Stomach (tissue), 9 donors: ENCODE data around the gene TRIM59. TPM values are rescaled to one million over a fixed set of nuclear protein-coding genes. Genes with fewer than 3 reads are reported as not detected.

Experiments used
- DNase-seq, 2 donors: peaks; one replicate each; pipeline versions ENCODE4 v3.0.0 to v3.0.0-alpha.2; 2013 to 2019
- H3K27ac ChIP-seq, 5 donors: fragments of 200-600 bp in 4 of 5; sonication (generic) in 4 of 5; one replicate each; pipeline ENCODE4 v1.5.1; 2013 to 2019; ENCODE audit warnings: mild to moderate bottlenecking in 1 of 5, moderate library complexity in 1 of 5
- H3K27me3 ChIP-seq, 3 donors: fragments of 200-600 bp; sonication (generic); one replicate each; pipeline ENCODE4 v1.5.1; 2017 to 2019; ENCODE audit warnings: mixed run types in 1 of 3
- H3K36me3 ChIP-seq, 4 donors: fragments of 200-600 bp; sonication (generic); 1 replicate in 3 of 4; 2 replicates in 1 of 4; pipeline ENCODE4 v1.5.1; 2016 to 2019
- H3K4me1 ChIP-seq, 4 donors: fragments of 200-600 bp; sonication (generic); one replicate each; pipeline ENCODE4 v1.5.1; 2016 to 2019
- H3K4me3 ChIP-seq, 4 donors: fragments of 200-600 bp; sonication (generic) in 3 of 4; one replicate each; pipeline ENCODE4 v1.5.1; 2016 to 2019; ENCODE audit warnings: mild to moderate bottlenecking in 1 of 4
- H3K9me3 ChIP-seq, 4 donors: fragments of 200-600 bp; sonication (generic); one replicate each; pipeline ENCODE4 v1.5.1; 2016 to 2019
- EP300 ChIP-seq: sonication (generic); formaldehyde crosslinking; IDR thresholded peaks from one replicate; pipeline ENCODE4 v1.6.1; 2017; ENCODE audit warnings: antibody characterized with exemption
- POLR2A ChIP-seq, 4 donors: fragments of 450-650 bp; IDR thresholded peaks; one replicate each; pipeline ENCODE4 v1.6.1; 2016; ENCODE audit warnings: antibody characterized with exemption in 4 of 4, control low read depth in 2 of 4, mild to moderate bottlenecking in 1 of 4, moderate library complexity in 1 of 4
- POLR2AphosphoS5 ChIP-seq, 3 donors: sonication (generic); formaldehyde crosslinking; IDR thresholded peaks; one replicate each; pipeline ENCODE4 v1.6.1; 2016; ENCODE audit warnings: antibody characterized with exemption in 3 of 3
- WGBS, 5 donors: extraction: QIAGEN DNeasy Blood & Tissue Kit in 3 of 5; methylation state at CpG; one replicate each; pipeline versions ENCODE4 v1.1.5 to v1.1.7; 2013 to 2018; 5-methylcytosine and 5-hydroxymethylcytosine counted together
- intact Hi-C: fragments of 100-400 bp; cut with DNase I; formaldehyde crosslinking; loops from one replicate; pipeline ENCODE4 v1.15.1; 2023; ENCODE audit warnings: low total_unique reads
- polyA plus RNA-seq, 3 donors: library from polyadenylated mRNA; stranded (reverse); fragments of 200-250 nt; gene quantifications; one replicate each; pipeline ENCODE4 v1.2.3, GENCODE V29; 2013
- total RNA-seq, 5 donors: library from RNA; depleted of rRNA; stranded (reverse); fragments of >200 nt; gene quantifications; one replicate each; pipeline versions ENCODE4 v1.1.0 to v1.2.3, GENCODE V29; 2014 to 2016
- TF ChIP-seq, protein P1 (sequence below), 7 experiments: fragments of 450-650 bp in 4 of 7; fragments of 200-600 bp in 3 of 7; sonication (generic) in 3 of 7; IDR thresholded peaks; one replicate each; pipeline ENCODE4 v1.5.1; 2016 to 2019; ENCODE audit warnings: antibody characterized with exemption in 7 of 7, control low read depth in 2 of 7, mild to moderate bottlenecking in 1 of 7
- donor health status: healthy with polysubstance abuse.
- donor health status: Bipolar disorder and iron deficiency.
- donor health status: healthy.

The TRIM59 gene
- total and polyA plus RNA-seq, 8 donors, result 0.29 to 8.6 (median 1.3) TPM; not detected in 1

DNA sequence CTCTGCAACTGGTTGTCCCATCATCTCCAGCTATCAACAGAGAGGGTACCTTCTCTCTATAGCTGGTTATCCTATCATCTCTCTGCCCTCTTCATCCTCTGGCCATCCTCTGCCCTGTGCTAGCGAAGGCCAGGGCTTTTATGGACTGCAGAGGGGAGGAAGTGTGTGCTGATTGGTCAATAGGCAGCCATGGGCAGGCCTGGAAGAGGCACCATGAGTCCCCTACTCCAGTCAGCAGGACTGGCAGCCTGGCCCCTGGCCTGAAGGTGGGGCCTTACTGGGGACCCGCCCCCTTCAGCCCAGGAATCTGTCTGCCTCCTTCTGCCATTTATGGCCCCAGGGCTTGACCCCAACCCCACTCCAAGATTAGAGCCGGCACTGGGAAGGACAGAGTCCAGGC is 10.4 kb upstream of the TRIM59 start:
- Histone ChIP-seq H3K4me3 (no peak overlapping the region), H3K27me3 (no peaks in the 10 kb centered on the region), H3K27ac (no peak overlapping the region), H3K9me3 (no peaks in the 10 kb centered on the region), H3K36me3 (no peaks in the 10 kb centered on the region), H3K4me1 (no peaks in the 10 kb centered on the region)
- no peak for TF ChIP-seq POLR2AphosphoS5 (IDR thresholded peaks at IDR 0.05)
- TF ChIP-seq, protein P1, sequence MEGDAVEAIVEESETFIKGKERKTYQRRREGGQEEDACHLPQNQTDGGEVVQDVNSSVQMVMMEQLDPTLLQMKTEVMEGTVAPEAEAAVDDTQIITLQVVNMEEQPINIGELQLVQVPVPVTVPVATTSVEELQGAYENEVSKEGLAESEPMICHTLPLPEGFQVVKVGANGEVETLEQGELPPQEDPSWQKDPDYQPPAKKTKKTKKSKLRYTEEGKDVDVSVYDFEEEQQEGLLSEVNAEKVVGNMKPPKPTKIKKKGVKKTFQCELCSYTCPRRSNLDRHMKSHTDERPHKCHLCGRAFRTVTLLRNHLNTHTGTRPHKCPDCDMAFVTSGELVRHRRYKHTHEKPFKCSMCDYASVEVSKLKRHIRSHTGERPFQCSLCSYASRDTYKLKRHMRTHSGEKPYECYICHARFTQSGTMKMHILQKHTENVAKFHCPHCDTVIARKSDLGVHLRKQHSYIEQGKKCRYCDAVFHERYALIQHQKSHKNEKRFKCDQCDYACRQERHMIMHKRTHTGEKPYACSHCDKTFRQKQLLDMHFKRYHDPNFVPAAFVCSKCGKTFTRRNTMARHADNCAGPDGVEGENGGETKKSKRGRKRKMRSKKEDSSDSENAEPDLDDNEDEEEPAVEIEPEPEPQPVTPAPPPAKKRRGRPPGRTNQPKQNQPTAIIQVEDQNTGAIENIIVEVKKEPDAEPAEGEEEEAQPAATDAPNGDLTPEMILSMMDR (IDR thresholded peaks at IDR 0.05), result no peak
- TF ChIP-seq EP300, result no peak
- TF ChIP-seq POLR2A (IDR thresholded peaks at IDR 0.05), result no peak
- WGBS, 5 donors, result 74 to 90% (median 78%) methylated on average over 2 to 3 of the region's 3 CpGs
- no peak for DNase-seq
- intact Hi-C loops, result no loop called here

DNA sequence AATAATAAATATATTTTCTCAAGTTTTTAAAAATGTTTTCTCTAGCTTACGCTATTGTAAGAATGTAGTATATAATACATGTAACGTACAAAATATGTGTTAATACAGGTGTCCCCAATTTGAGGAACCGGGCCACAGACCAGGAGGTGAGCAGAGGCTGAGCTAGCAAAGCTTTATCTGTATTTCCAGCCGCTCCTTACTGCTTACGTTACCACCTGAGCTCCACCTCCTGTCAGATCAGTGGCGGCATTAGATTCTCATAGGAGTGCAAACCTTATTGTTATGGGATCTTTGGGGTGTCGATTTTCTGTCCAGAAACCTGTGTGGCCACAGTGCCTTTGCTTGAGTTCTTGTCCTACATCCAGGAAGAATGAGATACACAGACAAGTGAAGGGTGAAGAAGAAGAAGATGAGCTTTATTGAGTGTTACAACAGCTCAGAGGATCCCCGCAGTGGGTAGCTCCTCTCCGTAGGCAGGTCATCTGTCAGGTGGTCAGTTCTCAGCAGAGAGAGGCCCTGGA is 9.9 kb upstream of the TRIM59 start:
- intact Hi-C loops, result no loop called here
- TF ChIP-seq EP300 (no peak), POLR2AphosphoS5 (IDR thresholded peaks at IDR 0.05) (no peak), POLR2A (IDR thresholded peaks at IDR 0.05) (no peak)
- TF ChIP-seq, protein P1 (IDR thresholded peaks at IDR 0.05), result no peak
- H3K27ac ChIP-seq, result no peak overlapping the region
- WGBS, 5 donors, result 84 to 92% (median 88%) methylated on average over 7 to 9 of the region's 9 CpGs
- no peak for DNase-seq
- H3K4me1 ChIP-seq, result no peaks in the 10 kb centered on the region
- H3K4me3 ChIP-seq, result no peak overlapping the region
- H3K36me3 ChIP-seq, result no peaks in the 10 kb centered on the region
- no peaks in the 10 kb centered on the region for H3K27me3 ChIP-seq
- no peaks in the 10 kb centered on the region for H3K9me3 ChIP-seq

DNA sequence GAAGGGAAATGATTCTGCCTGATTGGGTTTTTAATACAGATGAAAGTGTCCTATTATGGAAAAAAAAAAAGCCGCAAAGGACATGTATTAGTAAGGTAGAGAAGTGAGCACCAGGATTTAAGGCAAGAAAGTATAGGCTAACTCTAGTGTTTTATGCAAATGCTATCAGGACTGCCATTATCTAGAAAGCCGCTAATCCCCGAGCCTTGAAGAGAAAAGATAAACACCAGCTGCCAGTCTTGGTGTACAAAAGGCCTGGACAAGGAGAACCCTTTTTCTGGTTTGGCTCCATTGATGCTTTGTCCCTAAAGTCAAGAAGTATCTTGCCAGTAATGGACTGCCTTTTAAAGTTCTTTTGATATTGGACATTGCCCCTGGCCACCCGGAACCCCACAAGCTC is 8.6 kb upstream of the TRIM59 start:
- 60 to 67% (median 65%) methylated on average over 4 of the region's 4 CpGs for WGBS, 5 donors
- TF ChIP-seq POLR2A (IDR thresholded peaks at IDR 0.05) (no peak), POLR2AphosphoS5 (IDR thresholded peaks at IDR 0.05) (no peak), EP300 (no peak)
- TF ChIP-seq, protein P1 (IDR thresholded peaks at IDR 0.05), result no peak
- H3K9me3 ChIP-seq, result no peaks in the 10 kb centered on the region
- no peak overlapping the region for H3K27ac ChIP-seq
- no peaks in the 10 kb centered on the region for H3K36me3 ChIP-seq
- intact Hi-C loops, result no loop called here
- no peak overlapping the region for H3K4me3 ChIP-seq
- no peaks in the 10 kb centered on the region for H3K27me3 ChIP-seq
- no peaks in the 10 kb centered on the region for H3K4me1 ChIP-seq
- no peak for DNase-seq

DNA sequence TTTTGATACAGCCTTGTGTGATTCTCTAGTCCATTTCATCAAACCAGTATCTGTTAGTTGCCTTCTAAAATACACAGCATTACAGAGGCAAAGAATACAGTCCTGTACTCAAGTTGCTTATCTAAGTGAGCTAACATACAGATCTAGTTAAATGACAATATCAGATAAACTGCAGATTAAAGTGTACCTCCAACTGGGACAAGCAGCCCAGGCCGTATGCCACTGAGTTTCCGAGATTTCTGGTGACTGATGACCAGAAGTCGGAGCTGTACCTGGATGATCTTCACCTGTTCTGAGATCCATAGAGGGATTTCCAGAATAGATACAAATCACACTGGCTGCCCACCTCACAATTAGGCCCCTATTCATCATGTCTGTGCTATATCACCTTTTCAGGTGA is 6.3 kb upstream of the TRIM59 start:
- no peaks in the 10 kb centered on the region for H3K27me3 ChIP-seq
- H3K4me3 ChIP-seq, result no peak overlapping the region
- no peak for TF ChIP-seq POLR2AphosphoS5 (IDR thresholded peaks at IDR 0.05)
- TF ChIP-seq, protein P1 (IDR thresholded peaks at IDR 0.05), result no peak
- TF ChIP-seq POLR2A (IDR thresholded peaks at IDR 0.05), result no peak
- no peak for TF ChIP-seq EP300
- no peaks in the 10 kb centered on the region for H3K4me1 ChIP-seq
- no peaks in the 10 kb centered on the region for H3K9me3 ChIP-seq
- H3K27ac ChIP-seq, result no peak overlapping the region
- no peak for DNase-seq
- 61 to 69% (median 66%) methylated on average over 3 of the region's 3 CpGs for WGBS, 5 donors
- no peaks in the 10 kb centered on the region for H3K36me3 ChIP-seq
- intact Hi-C loops, result no loop called here
